GM23338 (cell line): ENCODE results near the gene LAMTOR5. TPM values are rescaled to one million over a fixed set of nuclear protein-coding genes. Genes with fewer than 3 reads are reported as not detected.

ENCODE experiments used
- ATAC-seq: fragments of 200-7000 bp; cut with Tn5 transposase; 3 replicates; pipeline ENCODE4 v1.9.1; 2020
- DNase-seq: peaks from one replicate; pipeline ENCODE4 v3.0.0-alpha.2; 2015; ENCODE audit warnings: low spot score
- H2AFZ ChIP-seq: fragments of 200-600 bp; sonication (generic); 2 replicates; pipeline ENCODE4 v1.8.0; 2016; ENCODE audit warnings: antibody characterized with exemption, mild to moderate bottlenecking, moderate library complexity
- H3F3A ChIP-seq: fragments of 200-600 bp; sonication (generic); replicated peaks from 2 replicates; pipeline ENCODE4 v1.8.0; 2017; ENCODE audit warnings: antibody characterized with exemption, mixed run types, low read depth
- H3K27ac ChIP-seq: fragments of 200-600 bp; sonication (generic); 2 replicates; pipeline ENCODE4 v1.6.1; 2016; ENCODE audit warnings: low read depth
- H3K27me3 ChIP-seq: fragments of 200-600 bp; sonication (generic); 2 replicates; pipeline ENCODE4 v1.8.0; 2016; ENCODE audit warnings: mild to moderate bottlenecking, mixed run types, moderate library complexity; ENCODE audit not compliant: insufficient read depth
- H3K36me3 ChIP-seq: fragments of 200-600 bp; sonication (generic); 2 replicates; pipeline ENCODE4 v1.8.0; 2016; ENCODE audit warnings: mild to moderate bottlenecking; ENCODE audit not compliant: insufficient read depth
- H3K4me1 ChIP-seq: fragments of 200-600 bp; sonication (generic); 2 replicates; pipeline ENCODE4 v1.8.0; 2016; ENCODE audit warnings: mild to moderate bottlenecking, moderate library complexity; ENCODE audit not compliant: insufficient read depth
- H3K4me2 ChIP-seq: fragments of 200-600 bp; sonication (generic); 2 replicates; pipeline ENCODE4 v1.7.1; 2017; ENCODE audit warnings: mixed run types
- H3K4me3 ChIP-seq: fragments of 200-600 bp; sonication (generic); 2 replicates; pipeline ENCODE4 v1.6.1; 2016; ENCODE audit warnings: mixed run types
- H3K79me2 ChIP-seq: fragments of 200-600 bp; sonication (generic); replicated peaks from 2 replicates; pipeline ENCODE4 v1.8.0; 2017; ENCODE audit warnings: mild to moderate bottlenecking; ENCODE audit not compliant: insufficient read depth
- H3K9me2 ChIP-seq: fragments of 200-600 bp; sonication (generic); 2 replicates; pipeline ENCODE4 v1.8.0; 2017; ENCODE audit not compliant: insufficient read depth
- H4K20me1 ChIP-seq: fragments of 200-600 bp; sonication (generic); replicated peaks from 2 replicates; pipeline ENCODE4 v1.8.0; 2017; ENCODE audit warnings: mild to moderate bottlenecking; ENCODE audit not compliant: insufficient read depth
- H3K27ac Mint-ChIP-seq: 2 replicates; pipeline ENCODE4 v1.8.0; 2020; ENCODE audit warnings: inconsistent platforms, mild to moderate bottlenecking, moderate library complexity, mixed read lengths
- H3K27me3 Mint-ChIP-seq: 3 replicates; pipeline ENCODE4 v1.8.0; 2022; ENCODE audit warnings: low read depth, mild to moderate bottlenecking, moderate library complexity, mixed read lengths, inconsistent platforms; ENCODE audit not compliant: insufficient read depth, poor library complexity
- H3K36me3 Mint-ChIP-seq: 3 replicates; pipeline ENCODE4 v1.8.0; 2021; ENCODE audit warnings: low read depth, mild to moderate bottlenecking, inconsistent platforms, moderate library complexity, mixed read lengths
- H3K4me1 Mint-ChIP-seq: 3 replicates; pipeline ENCODE4 v1.8.0; 2020; ENCODE audit warnings: mild to moderate bottlenecking, inconsistent platforms, mixed read lengths
- H3K4me3 Mint-ChIP-seq: 3 replicates; pipeline ENCODE4 v1.8.0; 2021; ENCODE audit warnings: moderate library complexity, mild to moderate bottlenecking, inconsistent platforms, mixed read lengths
- H3K9me3 Mint-ChIP-seq: 3 replicates; pipeline ENCODE4 v1.8.0; 2020; ENCODE audit warnings: moderate library complexity, mild to moderate bottlenecking, inconsistent platforms, mixed read lengths
- JUNB ChIP-seq: IDR thresholded peaks from one replicate; pipeline ENCODE4 v1.6.1; 2016; ENCODE audit warnings: antibody characterized with exemption; ENCODE audit not compliant: unreplicated experiment
- polyA plus RNA-seq: library from polyadenylated mRNA; unstranded; fragments of >200 nt; fragmentation: Nextera tagmentation; extraction: Ambion mirVana; gene quantifications from 2 replicates; pipeline ENCODE4 v1.2.1, GENCODE V29; 2016
- total RNA-seq: library from RNA; depleted of rRNA; stranded (reverse); fragments of >200 nt; shearing (Covaris generic); gene quantifications from 2 replicates; pipeline ENCODE4 v1.2.3, GENCODE V29; 2014
- TF ChIP-seq, protein P1 (sequence below): fragments of 250-450 bp; sonication (Bioruptor Pico); IDR thresholded peaks from 2 replicates; pipeline ENCODE4 v1.5.0; 2020; ENCODE audit warnings: mild to moderate bottlenecking, moderate library complexity

Gene LAMTOR5
- total and polyA plus RNA-seq, 2 experiments from 2014 or later = 41.0 to 246 TPM

DNA sequence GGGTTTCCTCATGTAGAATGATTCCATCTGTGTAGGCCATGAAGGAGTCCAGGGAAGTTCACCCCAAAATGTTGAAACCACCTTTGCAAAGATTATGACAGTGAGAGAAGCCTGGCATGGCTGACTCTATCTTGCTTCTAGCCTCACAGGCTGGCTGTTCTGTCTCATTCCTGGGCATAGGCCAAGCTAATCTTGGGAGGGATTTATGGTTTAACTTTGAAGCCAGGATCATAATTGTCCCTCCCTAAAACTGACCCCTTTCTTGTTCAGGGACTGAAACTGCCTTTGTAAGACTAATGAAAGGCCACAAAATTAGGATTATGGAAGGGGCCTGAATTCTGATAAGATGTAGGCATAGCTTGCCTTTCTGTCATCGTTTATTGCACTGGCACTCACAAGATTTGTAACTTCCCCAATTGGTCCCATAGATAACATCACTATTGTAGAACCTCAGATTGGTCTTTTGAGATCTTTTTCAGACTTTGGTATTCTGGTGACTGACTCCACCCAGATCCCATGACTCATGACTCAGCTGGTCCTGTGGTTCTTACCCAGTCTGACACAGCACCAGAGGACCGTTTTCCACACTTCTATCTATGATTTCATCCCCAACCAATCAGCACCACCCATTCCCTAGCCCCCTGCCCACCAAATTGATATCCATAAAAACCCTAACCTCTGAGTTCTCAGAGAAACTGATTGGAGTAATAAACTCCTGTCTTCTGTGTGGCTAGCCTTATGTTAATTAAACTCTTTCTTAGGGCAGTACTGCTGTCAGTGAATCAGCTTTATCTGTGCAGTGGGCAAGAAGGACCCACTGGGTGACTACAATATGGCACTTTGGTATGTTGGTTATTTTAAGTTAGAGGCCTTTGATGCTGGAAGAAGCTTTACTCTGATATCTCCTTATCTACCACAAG lies 13.6 kb upstream of the LAMTOR5 start (continued):
- TF ChIP-seq, protein P1, sequence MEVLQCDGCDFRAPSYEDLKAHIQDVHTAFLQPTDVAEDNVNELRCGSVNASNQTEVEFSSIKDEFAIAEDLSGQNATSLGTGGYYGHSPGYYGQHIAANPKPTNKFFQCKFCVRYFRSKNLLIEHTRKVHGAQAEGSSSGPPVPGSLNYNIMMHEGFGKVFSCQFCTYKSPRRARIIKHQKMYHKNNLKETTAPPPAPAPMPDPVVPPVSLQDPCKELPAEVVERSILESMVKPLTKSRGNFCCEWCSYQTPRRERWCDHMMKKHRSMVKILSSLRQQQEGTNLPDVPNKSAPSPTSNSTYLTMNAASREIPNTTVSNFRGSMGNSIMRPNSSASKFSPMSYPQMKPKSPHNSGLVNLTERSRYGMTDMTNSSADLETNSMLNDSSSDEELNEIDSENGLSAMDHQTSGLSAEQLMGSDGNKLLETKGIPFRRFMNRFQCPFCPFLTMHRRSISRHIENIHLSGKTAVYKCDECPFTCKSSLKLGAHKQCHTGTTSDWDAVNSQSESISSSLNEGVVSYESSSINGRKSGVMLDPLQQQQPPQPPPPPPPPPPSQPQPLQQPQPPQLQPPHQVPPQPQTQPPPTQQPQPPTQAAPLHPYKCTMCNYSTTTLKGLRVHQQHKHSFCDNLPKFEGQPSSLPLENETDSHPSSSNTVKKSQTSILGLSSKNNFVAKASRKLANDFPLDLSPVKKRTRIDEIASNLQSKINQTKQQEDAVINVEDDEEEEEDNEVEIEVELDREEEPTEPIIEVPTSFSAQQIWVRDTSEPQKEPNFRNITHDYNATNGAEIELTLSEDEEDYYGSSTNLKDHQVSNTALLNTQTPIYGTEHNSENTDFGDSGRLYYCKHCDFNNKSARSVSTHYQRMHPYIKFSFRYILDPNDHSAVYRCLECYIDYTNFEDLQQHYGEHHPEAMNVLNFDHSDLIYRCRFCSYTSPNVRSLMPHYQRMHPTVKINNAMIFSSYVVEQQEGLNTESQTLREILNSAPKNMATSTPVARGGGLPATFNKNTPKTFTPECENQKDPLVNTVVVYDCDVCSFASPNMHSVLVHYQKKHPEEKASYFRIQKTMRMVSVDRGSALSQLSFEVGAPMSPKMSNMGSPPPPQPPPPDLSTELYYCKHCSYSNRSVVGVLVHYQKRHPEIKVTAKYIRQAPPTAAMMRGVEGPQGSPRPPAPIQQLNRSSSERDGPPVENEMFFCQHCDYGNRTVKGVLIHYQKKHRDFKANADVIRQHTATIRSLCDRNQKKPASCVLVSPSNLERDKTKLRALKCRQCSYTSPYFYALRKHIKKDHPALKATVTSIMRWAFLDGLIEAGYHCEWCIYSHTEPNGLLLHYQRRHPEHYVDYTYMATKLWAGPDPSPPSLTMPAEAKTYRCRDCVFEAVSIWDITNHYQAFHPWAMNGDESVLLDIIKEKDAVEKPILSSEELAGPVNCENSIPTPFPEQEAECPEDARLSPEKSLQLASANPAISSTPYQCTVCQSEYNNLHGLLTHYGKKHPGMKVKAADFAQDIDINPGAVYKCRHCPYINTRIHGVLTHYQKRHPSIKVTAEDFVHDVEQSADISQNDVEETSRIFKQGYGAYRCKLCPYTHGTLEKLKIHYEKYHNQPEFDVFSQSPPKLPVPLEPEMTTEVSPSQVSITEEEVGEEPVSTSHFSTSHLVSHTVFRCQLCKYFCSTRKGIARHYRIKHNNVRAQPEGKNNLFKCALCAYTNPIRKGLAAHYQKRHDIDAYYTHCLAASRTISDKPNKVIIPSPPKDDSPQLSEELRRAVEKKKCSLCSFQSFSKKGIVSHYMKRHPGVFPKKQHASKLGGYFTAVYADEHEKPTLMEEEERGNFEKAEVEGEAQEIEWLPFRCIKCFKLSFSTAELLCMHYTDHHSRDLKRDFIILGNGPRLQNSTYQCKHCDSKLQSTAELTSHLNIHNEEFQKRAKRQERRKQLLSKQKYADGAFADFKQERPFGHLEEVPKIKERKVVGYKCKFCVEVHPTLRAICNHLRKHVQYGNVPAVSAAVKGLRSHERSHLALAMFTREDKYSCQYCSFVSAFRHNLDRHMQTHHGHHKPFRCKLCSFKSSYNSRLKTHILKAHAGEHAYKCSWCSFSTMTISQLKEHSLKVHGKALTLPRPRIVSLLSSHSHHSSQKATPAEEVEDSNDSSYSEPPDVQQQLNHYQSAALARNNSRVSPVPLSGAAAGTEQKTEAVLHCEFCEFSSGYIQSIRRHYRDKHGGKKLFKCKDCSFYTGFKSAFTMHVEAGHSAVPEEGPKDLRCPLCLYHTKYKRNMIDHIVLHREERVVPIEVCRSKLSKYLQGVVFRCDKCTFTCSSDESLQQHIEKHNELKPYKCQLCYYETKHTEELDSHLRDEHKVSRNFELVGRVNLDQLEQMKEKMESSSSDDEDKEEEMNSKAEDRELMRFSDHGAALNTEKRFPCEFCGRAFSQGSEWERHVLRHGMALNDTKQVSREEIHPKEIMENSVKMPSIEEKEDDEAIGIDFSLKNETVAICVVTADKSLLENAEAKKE (CRISPR knock-in tag) = no peak

DNA sequence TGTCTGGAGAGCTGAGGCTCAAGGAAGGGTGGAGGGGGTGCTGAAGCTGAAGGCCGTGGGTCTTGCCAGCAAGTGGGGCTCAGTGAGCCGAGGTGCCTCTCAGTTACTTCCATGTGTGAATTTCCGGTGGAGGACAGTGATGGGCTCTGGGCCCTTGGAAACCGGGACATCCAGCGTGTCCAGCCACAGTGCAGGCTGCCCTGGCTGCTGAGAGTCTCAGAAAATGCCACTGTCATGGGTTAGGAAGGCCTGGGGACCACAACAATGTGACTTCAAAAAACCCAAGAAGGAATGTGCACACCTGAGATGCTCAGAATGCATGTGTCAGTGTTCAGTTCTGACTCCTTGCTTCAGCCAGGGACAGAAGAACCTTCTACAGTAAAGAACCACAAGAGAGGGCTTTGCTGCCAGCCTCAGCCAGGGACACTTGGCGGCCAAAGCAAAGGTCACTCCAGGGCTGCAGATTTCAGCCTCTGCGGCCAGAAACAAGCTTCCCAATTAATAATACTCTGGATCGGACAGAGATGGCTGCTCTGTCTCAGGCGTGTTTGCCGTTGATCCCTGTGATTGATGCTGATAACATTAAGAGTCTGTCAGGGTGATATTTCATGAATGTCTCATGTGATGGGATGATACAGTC lies 12.6 kb upstream of the LAMTOR5 start:
- Histone ChIP-seq H4K20me1 (no peaks in the 10 kb centered on the region), H3K4me2 (no peak overlapping the region), H3K36me3 (no peaks in the 10 kb centered on the region), H3K27ac (no peak overlapping the region), H3K4me1 (peaks cover 11% of the 10 kb centered on the region), H2AFZ (no peak overlapping the region), H3K9me2 (no peaks in the 10 kb centered on the region), H3K27me3 (no peaks in the 10 kb centered on the region), H3K79me2 (no peaks in the 10 kb centered on the region), H3F3A (no peaks in the 10 kb centered on the region), H3K4me3 (no peak overlapping the region)
- ATAC-seq (no peak), DNase-seq (no peak)
- Mint-ChIP-seq H3K9me3 (peaks cover 12% of the 10 kb centered on the region; the same call in 1 of the 3 replicates), H3K4me3 (no peak overlapping the region), H3K4me1 (peaks cover 8% of the 10 kb centered on the region), H3K27me3 (no peaks in the 10 kb centered on the region), H3K27ac (no peak overlapping the region), H3K36me3 (peaks cover 9% of the 10 kb centered on the region; the same call in 2 of the 3 replicates)
- TF ChIP-seq, protein P1 (CRISPR knock-in tag) = no peak
- TF ChIP-seq JUNB = no peak
